Colonic mucosa (tissue), 4 donors: ENCODE measurements around the gene SPEM2. TPM values are rescaled to one million over a fixed set of nuclear protein-coding genes. Genes with fewer than 3 reads are reported as not detected.

Experiments
- DNase-seq: peaks from one replicate; pipeline ENCODE4 v3.0.0-alpha.2; 2020
- H3K27ac ChIP-seq: fragments of 200-600 bp; one replicate; pipeline ENCODE4 v1.8.0; 2021
- H3K27me3 ChIP-seq: fragments of 200-600 bp; one replicate; pipeline ENCODE4 v1.8.0; 2021
- H3K36me3 ChIP-seq: fragments of 200-600 bp; one replicate; pipeline ENCODE4 v1.8.0; 2021
- H3K4me1 ChIP-seq: fragments of 200-600 bp; one replicate; pipeline ENCODE4 v1.8.0; 2021; ENCODE audit warnings: mild to moderate bottlenecking
- H3K4me3 ChIP-seq: fragments of 200-600 bp; one replicate; pipeline ENCODE4 v1.8.0; 2021
- H3K9ac ChIP-seq, 2 donors: one replicate each; pipeline ENCODE4 v1.7.0; 2013; ENCODE audit warnings: control low read depth in 2 of 2, low read depth in 2 of 2, low read length in 2 of 2
- H3K9me3 ChIP-seq: fragments of 200-600 bp; one replicate; pipeline ENCODE4 v1.8.0; 2021
- CTCF ChIP-seq: fragments of 200-600 bp; IDR thresholded peaks from one replicate; pipeline ENCODE4 v1.8.0; 2022; ENCODE audit warnings: antibody characterized with exemption, mild to moderate bottlenecking
- intact Hi-C: fragments of 100-400 bp; cut with DNase I; formaldehyde crosslinking; loops from one replicate; pipeline ENCODE4 v1.14.1; 2022
- total RNA-seq, 2 donors: library from RNA; stranded (reverse); fragmentation: NEBNext Ultra II Directional in 1 of 2; extraction: Animal tissue kit (Norgen Biotek cat#: 25700) in 1 of 2; gene quantifications; one replicate each; pipeline ENCODE4 v1.2.1, GENCODE V29; 2021
- donor health status: healthy.
- donor health status: DM: no; HTN: no; CAD: no.
- donor health status: DM: no; HTN: no; CAD: no.

SPEM2 gene
- total RNA-seq, 2 donors from 2014 or later, result not detected

- peaks cover 4% of the 10 kb centered on the region for H3K4me1 ChIP-seq
- H3K27ac ChIP-seq, result no peak within 1 kb of the TSS
These were observed 19.5 kb downstream of the SPEM2 start, which contains the start of gene CHRNB1 for GRCh38 chr17:7444682-7445618. Gene CHRNB1, plus strand, starts transcription at chr17:7445061. Its CDS starts 67 bp downstream, at chr17:7445128.

GRCh38 chr17:7445619-7445968, 20.2 kb downstream of the SPEM2 start:
- no peaks in the 10 kb centered on the region for H3K9me3 ChIP-seq
- no peaks in the 10 kb centered on the region for H3K36me3 ChIP-seq
- peaks cover 4% of the 10 kb centered on the region for H3K4me1 ChIP-seq
- peak; percentile 88 for DNase-seq
- no peak overlapping the region for H3K27ac ChIP-seq
- peaks cover 10% of the 10 kb centered on the region for H3K27me3 ChIP-seq
- H3K4me3 ChIP-seq, result peak overlapping the region; percentile 39
- no peak for TF ChIP-seq CTCF
- intact Hi-C loops, result no loop called here
- peak overlapping the region in 1 of 2 donors; percentile 40 for H3K9ac ChIP-seq

More at GRCh38 chr17:7444682-7445618, 19.5 kb downstream of the SPEM2 start, which contains the start of gene CHRNB1:
- Histone ChIP-seq H3K4me3 (peak within 1 kb of the TSS; percentile 39), H3K9ac (peak within 1 kb of the TSS; percentile 40 to 53), H3K36me3 (no peaks in the 10 kb centered on the region), H3K27me3 (peaks cover 17% of the 10 kb centered on the region), H3K9me3 (no peaks in the 10 kb centered on the region)
- TF ChIP-seq CTCF, result no peak
- DNase-seq, result peak; percentile 87
- intact Hi-C loops, result no loop called here

GRCh38 chr17:7448461-7448860, 23.0 kb downstream of the SPEM2 start:
- H3K27me3 ChIP-seq, result no peaks in the 10 kb centered on the region
- no peaks in the 10 kb centered on the region for H3K36me3 ChIP-seq
- H3K9ac ChIP-seq, result no peak overlapping the region
- H3K9me3 ChIP-seq, result no peaks in the 10 kb centered on the region
- intact Hi-C loops, result no loop called here
- no peak for TF ChIP-seq CTCF
- DNase-seq, result no peak
- peaks cover 4% of the 10 kb centered on the region for H3K4me1 ChIP-seq
- no peak overlapping the region for H3K4me3 ChIP-seq
- no peak overlapping the region for H3K27ac ChIP-seq

GRCh38 chr17:7459961-7460545, 34.6 kb downstream of the SPEM2 start:
- Histone ChIP-seq H3K27me3 (no peaks in the 10 kb centered on the region), H3K9ac (no peak overlapping the region), H3K4me1 (no peaks in the 10 kb centered on the region), H3K27ac (no peak overlapping the region), H3K9me3 (no peaks in the 10 kb centered on the region), H3K4me3 (no peak overlapping the region), H3K36me3 (no peaks in the 10 kb centered on the region)
- DNase-seq, result no peak
- intact Hi-C loops, result no loop called here
- no peak for TF ChIP-seq CTCF

- no peak for TF ChIP-seq CTCF
- Histone ChIP-seq H3K9ac (no peak overlapping the region), H3K36me3 (no peaks in the 10 kb centered on the region), H3K9me3 (no peaks in the 10 kb centered on the region), H3K27ac (no peak overlapping the region), H3K27me3 (no peaks in the 10 kb centered on the region), H3K4me1 (no peaks in the 10 kb centered on the region), H3K4me3 (no peak overlapping the region)
- no peak for DNase-seq
- intact Hi-C loops, result no loop called here
These were observed 35.6 kb downstream of the SPEM2 start for GRCh38 chr17:7460850-7461660.
